ENCODE measurements around the gene MYO16. TPM values are rescaled to one million over a fixed set of nuclear protein-coding genes. Genes with fewer than 3 reads are reported as not detected.

The MYO16 gene
- total RNA-seq, 1 experiment from 2014 or later, result not detected

DNA sequence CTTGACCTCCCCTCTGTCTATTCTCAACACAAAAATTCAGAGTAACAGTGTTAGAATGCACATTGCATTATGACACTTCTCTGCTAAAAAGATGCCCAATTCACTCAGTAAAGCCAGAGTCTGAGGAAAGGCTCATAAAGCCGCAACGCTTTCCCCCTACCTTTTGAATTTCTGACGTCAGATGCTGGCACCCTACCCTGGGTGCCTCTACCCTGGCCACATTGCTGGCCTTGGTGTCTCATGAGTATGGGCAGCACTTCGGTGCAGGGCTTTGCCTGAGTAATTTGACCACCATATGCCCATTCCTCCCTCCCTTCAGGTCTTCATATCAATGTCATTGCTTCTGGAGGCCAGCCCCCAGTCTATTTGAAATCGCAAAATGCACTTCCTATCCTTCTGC is 229.3 kb downstream of the MYO16 start:
- no peak overlapping the region; a peak in 1 of 7 replicates for H3K27ac Mint-ChIP-seq
- H3K9me3 ChIP-seq (ENCODE audit: control insufficient read depth, low read depth, low read length), result no peaks in the 10 kb centered on the region
- H3K23ac ChIP-seq (ENCODE audit: insufficient read length, low read depth, low read length), result no peak overlapping the region
- no peaks in the 10 kb centered on the region for H3K79me1 ChIP-seq (ENCODE audit: insufficient read depth, low read depth, low read length, poor library complexity, severe bottlenecking)
- H3T11ph ChIP-seq (ENCODE audit: low read length), result no peak overlapping the region
- no peak overlapping the region for H2BK5ac ChIP-seq (ENCODE audit: insufficient read length, low read length)
- no peak overlapping the region for H4K8ac ChIP-seq (replicated peaks; ENCODE audit: insufficient read length, low read depth, low read length)
- no peaks in the 10 kb centered on the region for H3K79me2 ChIP-seq (ENCODE audit: insufficient read depth, low read length)
- peaks cover 12% of the 10 kb centered on the region for H3K4me1 ChIP-seq (ENCODE audit: insufficient read depth, low read length)
- TF ChIP-seq, protein P1, sequence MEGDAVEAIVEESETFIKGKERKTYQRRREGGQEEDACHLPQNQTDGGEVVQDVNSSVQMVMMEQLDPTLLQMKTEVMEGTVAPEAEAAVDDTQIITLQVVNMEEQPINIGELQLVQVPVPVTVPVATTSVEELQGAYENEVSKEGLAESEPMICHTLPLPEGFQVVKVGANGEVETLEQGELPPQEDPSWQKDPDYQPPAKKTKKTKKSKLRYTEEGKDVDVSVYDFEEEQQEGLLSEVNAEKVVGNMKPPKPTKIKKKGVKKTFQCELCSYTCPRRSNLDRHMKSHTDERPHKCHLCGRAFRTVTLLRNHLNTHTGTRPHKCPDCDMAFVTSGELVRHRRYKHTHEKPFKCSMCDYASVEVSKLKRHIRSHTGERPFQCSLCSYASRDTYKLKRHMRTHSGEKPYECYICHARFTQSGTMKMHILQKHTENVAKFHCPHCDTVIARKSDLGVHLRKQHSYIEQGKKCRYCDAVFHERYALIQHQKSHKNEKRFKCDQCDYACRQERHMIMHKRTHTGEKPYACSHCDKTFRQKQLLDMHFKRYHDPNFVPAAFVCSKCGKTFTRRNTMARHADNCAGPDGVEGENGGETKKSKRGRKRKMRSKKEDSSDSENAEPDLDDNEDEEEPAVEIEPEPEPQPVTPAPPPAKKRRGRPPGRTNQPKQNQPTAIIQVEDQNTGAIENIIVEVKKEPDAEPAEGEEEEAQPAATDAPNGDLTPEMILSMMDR (conservative IDR thresholded peaks at IDR 0.05), result no peak
- H3K23me2 ChIP-seq (ENCODE audit: insufficient read length, low read depth, low read length, poor library complexity, severe bottlenecking), result no peaks in the 10 kb centered on the region
- H3K36me3 Mint-ChIP-seq (ENCODE audit: insufficient read depth in 1 of 3, low read depth in 3 of 3), result peaks cover 0 to 10% (median 0%) of the 10 kb centered on the region in 3 experiments; a peak in 3 of 7 replicates
- no peaks in the 10 kb centered on the region for H4K20me1 ChIP-seq (ENCODE audit: control insufficient read depth, insufficient read depth, insufficient read length)
- peaks cover 0 to 3% of the 10 kb centered on the region in 2 experiments; a peak in 2 of 5 replicates for H3K9me3 Mint-ChIP-seq
- H2AK5ac ChIP-seq (ENCODE audit: insufficient read length, low read length), result no peak overlapping the region
- H3K4me3 Mint-ChIP-seq, result no peak overlapping the region
- WGBS (ENCODE audit: extremely low coverage, insufficient read length, low lambda C conversion rate), result no CpG with 5 or more reads among the region's 5 CpGs
- no peak overlapping the region for H2BK12ac ChIP-seq (ENCODE audit: insufficient read length, low read depth, low read length)
- no peak overlapping the region for H2AFZ ChIP-seq (ENCODE audit: low read length)
- no peak overlapping the region for H3K56ac ChIP-seq (ENCODE audit: insufficient read length, low read depth, low read length)
- H2BK20ac ChIP-seq (ENCODE audit: low read depth, low read length, poor library complexity, severe bottlenecking), result no peak overlapping the region
- no peaks in the 10 kb centered on the region for H3K27me3 ChIP-seq (ENCODE audit: insufficient read depth, low read length)
- peaks cover 24 to 30% of the 10 kb centered on the region in 2 experiments for H3K4me1 Mint-ChIP-seq
- no peak overlapping the region; the same call in 1 of the 2 replicates for H3K14ac ChIP-seq (ENCODE audit: insufficient read depth, low read length)
- H3K4ac ChIP-seq (ENCODE audit: low read depth, low read length), result no peak overlapping the region
- DNase-seq, result no peak
- no peak overlapping the region for H4K91ac ChIP-seq (ENCODE audit: insufficient read length, low read depth, low read length)
- no peak overlapping the region for H4K5ac ChIP-seq (ENCODE audit: insufficient read length, low read depth, low read length)
- H2BK15ac ChIP-seq (ENCODE audit: low read depth, low read length), result no peak overlapping the region
- H3K27ac ChIP-seq (ENCODE audit: insufficient read length, low read depth, low read length), result no peak overlapping the region
- no peak overlapping the region for H3K4me2 ChIP-seq (ENCODE audit: insufficient read depth, insufficient read length, low read length)
- H3K9ac ChIP-seq (ENCODE audit: extremely low read depth, insufficient read length, low read length), result no peak overlapping the region
- H2BK120ac ChIP-seq (ENCODE audit: low read depth, low read length, poor library complexity, severe bottlenecking), result no peak overlapping the region
- H3K18ac ChIP-seq (ENCODE audit: insufficient read length, low read depth, low read length), result no peak overlapping the region
- H3K27me3 Mint-ChIP-seq (ENCODE audit: low read depth), result no peaks in the 10 kb centered on the region
